GM12864 (cell line): ENCODE results near the gene ZMIZ1.

Experiments
- DNase-seq: peaks from one replicate; pipeline ENCODE4 v3.0.0-alpha.2; 2011; ENCODE audit warnings: low read depth
- H3K4me3 ChIP-seq: 2 replicates; pipeline ENCODE4 v1.5.1; 2011; ENCODE audit warnings: mild to moderate bottlenecking, low read depth, low read length, control low read depth
- CTCF ChIP-seq: IDR thresholded peaks from 2 replicates; pipeline ENCODE4 v1.5.1; 2011; ENCODE audit warnings: low read depth, mild to moderate bottlenecking, moderate library complexity, low read length, control low read depth, inconsistent platforms; ENCODE audit errors: missing control alignments

The ZMIZ1 gene

GRCh38 chr10:79262959-79263746 is 194.4 kb downstream of the ZMIZ1 start:
- no peak for TF ChIP-seq CTCF
- DNase-seq: no peak
- no peak overlapping the region for H3K4me3 ChIP-seq

- no peak for TF ChIP-seq CTCF
- H3K4me3 ChIP-seq: no peak overlapping the region
- DNase-seq: no peak
Observed at GRCh38 chr10:79263939-79264338, 195.2 kb downstream of the ZMIZ1 start.

- no peak for TF ChIP-seq CTCF
- H3K4me3 ChIP-seq: no peak overlapping the region
- DNase-seq: no peak
Observed at GRCh38 chr10:79264942-79265341, 196.2 kb downstream of the ZMIZ1 start.

GRCh38 chr10:79266084-79266483 is 197.3 kb downstream of the ZMIZ1 start:
- TF ChIP-seq CTCF: no peak
- DNase-seq: no peak
- H3K4me3 ChIP-seq: peak overlapping the region; percentile 7; the same call in 1 of the 2 replicates

- no peak for DNase-seq
- H3K4me3 ChIP-seq: peak overlapping the region; percentile 7; the same call in 1 of the 2 replicates
Observed at GRCh38 chr10:79266543-79267312, 198.0 kb downstream of the ZMIZ1 start.

GRCh38 chr10:79267499-79267898 is 198.7 kb downstream of the ZMIZ1 start:
- peak; percentile 62 for TF ChIP-seq CTCF
- H3K4me3 ChIP-seq: no peak overlapping the region
- no peak for DNase-seq

More at GRCh38 chr10:79266543-79267312, 198.0 kb downstream of the ZMIZ1 start:
- no peak for TF ChIP-seq CTCF
